Measurements from ENCODE around the gene SUGCT.

GRCh38 chr7:40800771-40801170 is 666.0 kb downstream of the SUGCT start:
- TF ChIP-seq, protein P1, sequence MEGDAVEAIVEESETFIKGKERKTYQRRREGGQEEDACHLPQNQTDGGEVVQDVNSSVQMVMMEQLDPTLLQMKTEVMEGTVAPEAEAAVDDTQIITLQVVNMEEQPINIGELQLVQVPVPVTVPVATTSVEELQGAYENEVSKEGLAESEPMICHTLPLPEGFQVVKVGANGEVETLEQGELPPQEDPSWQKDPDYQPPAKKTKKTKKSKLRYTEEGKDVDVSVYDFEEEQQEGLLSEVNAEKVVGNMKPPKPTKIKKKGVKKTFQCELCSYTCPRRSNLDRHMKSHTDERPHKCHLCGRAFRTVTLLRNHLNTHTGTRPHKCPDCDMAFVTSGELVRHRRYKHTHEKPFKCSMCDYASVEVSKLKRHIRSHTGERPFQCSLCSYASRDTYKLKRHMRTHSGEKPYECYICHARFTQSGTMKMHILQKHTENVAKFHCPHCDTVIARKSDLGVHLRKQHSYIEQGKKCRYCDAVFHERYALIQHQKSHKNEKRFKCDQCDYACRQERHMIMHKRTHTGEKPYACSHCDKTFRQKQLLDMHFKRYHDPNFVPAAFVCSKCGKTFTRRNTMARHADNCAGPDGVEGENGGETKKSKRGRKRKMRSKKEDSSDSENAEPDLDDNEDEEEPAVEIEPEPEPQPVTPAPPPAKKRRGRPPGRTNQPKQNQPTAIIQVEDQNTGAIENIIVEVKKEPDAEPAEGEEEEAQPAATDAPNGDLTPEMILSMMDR (conservative IDR thresholded peaks at IDR 0.05; ENCODE audit: low read length): no peak
- no peak for TF ChIP-seq EZH2phosphoT487 (IDR thresholded peaks at IDR 0.05; ENCODE audit: borderline replicate concordance, low read depth, low read length)

Data from OCI-LY7 (cell line).